ENCODE data around the gene ELN.

Gene ELN

GRCh38 chr7:74019149-74019548 is 8.8 kb upstream of the ELN start:
- no peaks in the 10 kb centered on the region for H3K79me2 ChIP-seq (ENCODE audit: control insufficient read depth, low read length)
- peaks cover 21% of the 10 kb centered on the region for H3K27me3 ChIP-seq (ENCODE audit: control insufficient read depth, low read length)
- H3K36me3 ChIP-seq (ENCODE audit: control insufficient read depth, low read length) = no peaks in the 10 kb centered on the region
- H3F3A ChIP-seq (ENCODE audit: control insufficient read depth, insufficient read depth) = no peaks in the 10 kb centered on the region
- no peak overlapping the region for H3K27ac ChIP-seq (ENCODE audit: low read depth, low read length)
- H3K4me2 ChIP-seq (ENCODE audit: low read length) = no peak overlapping the region
- H3K4me3 ChIP-seq (ENCODE audit: low read length) = no peak overlapping the region
- TF ChIP-seq EZH2phosphoT487 (IDR thresholded peaks at IDR 0.05; ENCODE audit: borderline replicate concordance, low read length) (no peak), CTCF (IDR thresholded peaks at IDR 0.05; ENCODE audit: low read depth, low read length, poor library complexity, severe bottlenecking) (no peak)
- no peaks in the 10 kb centered on the region for H4K20me1 ChIP-seq (ENCODE audit: control insufficient read depth, insufficient read depth, low read depth, low read length)
- H3K9me2 ChIP-seq (replicated peaks; ENCODE audit: control insufficient read depth, low read length) = no peaks in the 10 kb centered on the region
- no peaks in the 10 kb centered on the region for H3K9me3 ChIP-seq (ENCODE audit: control insufficient read depth, insufficient read depth, low read length)
- no peaks in the 10 kb centered on the region for H3K4me1 ChIP-seq (ENCODE audit: control insufficient read depth, low read length)

DNA sequence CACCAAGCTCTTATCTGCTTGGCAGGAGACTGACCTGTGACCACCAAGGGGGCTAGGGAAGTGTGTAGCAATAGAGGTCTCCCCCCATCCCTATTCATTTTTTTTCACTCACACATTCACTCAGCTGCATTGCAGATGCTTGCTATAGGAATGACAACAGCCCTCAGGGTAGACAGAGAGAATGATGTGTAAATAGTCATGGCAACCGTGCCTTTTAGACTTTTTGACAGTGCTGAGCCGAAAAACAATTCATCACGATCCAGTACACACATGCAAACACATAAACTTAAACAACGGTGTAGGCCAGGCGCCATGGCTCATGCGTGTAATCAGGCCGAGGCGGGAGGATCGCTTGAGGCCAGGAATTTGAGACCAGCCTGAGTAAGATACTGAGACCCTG is 7.6 kb upstream of the ELN start:
- H3K4me2 ChIP-seq (ENCODE audit: low read length) = no peak overlapping the region
- no peaks in the 10 kb centered on the region for H4K20me1 ChIP-seq (ENCODE audit: control insufficient read depth, insufficient read depth, low read depth, low read length)
- H3K27me3 ChIP-seq (ENCODE audit: control insufficient read depth, low read length) = peaks cover 27% of the 10 kb centered on the region
- no peaks in the 10 kb centered on the region for H3K79me2 ChIP-seq (ENCODE audit: control insufficient read depth, low read length)
- no peak overlapping the region for H3K4me3 ChIP-seq (ENCODE audit: low read length)
- H3F3A ChIP-seq (ENCODE audit: control insufficient read depth, insufficient read depth) = no peaks in the 10 kb centered on the region
- no peaks in the 10 kb centered on the region for H3K9me2 ChIP-seq (replicated peaks; ENCODE audit: control insufficient read depth, low read length)
- no peaks in the 10 kb centered on the region for H3K36me3 ChIP-seq (ENCODE audit: control insufficient read depth, low read length)
- no peaks in the 10 kb centered on the region for H3K4me1 ChIP-seq (ENCODE audit: control insufficient read depth, low read length)
- no peaks in the 10 kb centered on the region for H3K9me3 ChIP-seq (ENCODE audit: control insufficient read depth, insufficient read depth, low read length)
- H3K27ac ChIP-seq (ENCODE audit: low read depth, low read length) = no peak overlapping the region
- no peak for TF ChIP-seq EZH2phosphoT487 (IDR thresholded peaks at IDR 0.05; ENCODE audit: borderline replicate concordance, low read length)
- no peak for TF ChIP-seq CTCF (IDR thresholded peaks at IDR 0.05; ENCODE audit: low read depth, low read length, poor library complexity, severe bottlenecking)

GRCh38 chr7:74021546-74022320 is 6.2 kb upstream of the ELN start:
- peaks cover 40% of the 10 kb centered on the region for H3K27me3 ChIP-seq (ENCODE audit: control insufficient read depth, low read length)
- no peaks in the 10 kb centered on the region for H3K36me3 ChIP-seq (ENCODE audit: control insufficient read depth, low read length)
- TF ChIP-seq EZH2phosphoT487 (IDR thresholded peaks at IDR 0.05; ENCODE audit: borderline replicate concordance, low read length) (no peak), CTCF (IDR thresholded peaks at IDR 0.05; ENCODE audit: low read depth, low read length, poor library complexity, severe bottlenecking) (no peak)
- no peaks in the 10 kb centered on the region for H3K9me3 ChIP-seq (ENCODE audit: control insufficient read depth, insufficient read depth, low read length)
- H3F3A ChIP-seq (ENCODE audit: control insufficient read depth, insufficient read depth) = no peaks in the 10 kb centered on the region
- no peak overlapping the region for H3K4me3 ChIP-seq (ENCODE audit: low read length)
- H4K20me1 ChIP-seq (ENCODE audit: control insufficient read depth, insufficient read depth, low read depth, low read length) = no peaks in the 10 kb centered on the region
- no peaks in the 10 kb centered on the region for H3K79me2 ChIP-seq (ENCODE audit: control insufficient read depth, low read length)
- H3K4me1 ChIP-seq (ENCODE audit: control insufficient read depth, low read length) = no peaks in the 10 kb centered on the region
- no peak overlapping the region for H3K4me2 ChIP-seq (ENCODE audit: low read length)
- H3K9me2 ChIP-seq (replicated peaks; ENCODE audit: control insufficient read depth, low read length) = no peaks in the 10 kb centered on the region
- H3K27ac ChIP-seq (ENCODE audit: low read depth, low read length) = no peak overlapping the region
